Endodermal cell (in vitro differentiated cells): Measurements from ENCODE around the gene OCA2. TPM values are rescaled to one million over a fixed set of nuclear protein-coding genes. Genes with fewer than 3 reads are reported as not detected.

ENCODE experiments used
- DNase-seq: peaks from one replicate; pipeline ENCODE4 v3.0.0-alpha.2; 2017
- H3K27ac ChIP-seq: 2 replicates; pipeline ENCODE4 v1.5.1; 2013; ENCODE audit warnings: mild to moderate bottlenecking, low read depth, low read length, moderate library complexity
- H3K27me3 ChIP-seq: 2 replicates; pipeline ENCODE4 v1.6.1; 2013; ENCODE audit warnings: mild to moderate bottlenecking, low read length, moderate library complexity; ENCODE audit not compliant: insufficient read depth, control insufficient read depth, poor library complexity, severe bottlenecking
- H3K36me3 ChIP-seq: 2 replicates; pipeline ENCODE4 v1.7.0; 2013; ENCODE audit warnings: mild to moderate bottlenecking, low read length, moderate library complexity; ENCODE audit not compliant: control insufficient read depth, insufficient read depth
- H3K4me1 ChIP-seq: one replicate; pipeline ENCODE4 v1.7.0; 2013; ENCODE audit warnings: low read length; ENCODE audit not compliant: control insufficient read depth, insufficient read depth
- H3K4me3 ChIP-seq: 2 replicates; pipeline ENCODE4 v1.5.1; 2013; ENCODE audit warnings: mild to moderate bottlenecking, low read length, moderate library complexity
- H3K9ac ChIP-seq: 2 replicates; pipeline ENCODE4 v1.6.1; 2013; ENCODE audit warnings: mild to moderate bottlenecking, low read length, moderate library complexity; ENCODE audit not compliant: poor library complexity, severe bottlenecking; ENCODE audit errors: extremely low read depth
- H3K9me3 ChIP-seq: 2 replicates; pipeline ENCODE4 v1.6.1; 2013; ENCODE audit warnings: mild to moderate bottlenecking, low read length, moderate library complexity; ENCODE audit not compliant: control insufficient read depth
- H3K27ac Mint-ChIP-seq: 2 replicates; pipeline ENCODE4 v1.8.0; 2020; ENCODE audit warnings: mixed read lengths
- H3K27me3 Mint-ChIP-seq: 2 replicates; pipeline ENCODE4 v1.8.0; 2021; ENCODE audit warnings: mild to moderate bottlenecking, mixed read lengths; ENCODE audit not compliant: insufficient read depth
- H3K36me3 Mint-ChIP-seq: 2 replicates; pipeline ENCODE4 v1.8.0; 2020; ENCODE audit warnings: low read depth, mixed read lengths
- H3K4me1 Mint-ChIP-seq: 2 replicates; pipeline ENCODE4 v1.8.0; 2020; ENCODE audit warnings: mixed read lengths
- H3K4me3 Mint-ChIP-seq: 2 replicates; pipeline ENCODE4 v1.8.0; 2020; ENCODE audit warnings: mild to moderate bottlenecking, moderate library complexity, mixed read lengths
- H3K9me3 Mint-ChIP-seq: 2 replicates; pipeline ENCODE4 v1.8.0; 2020; ENCODE audit warnings: mild to moderate bottlenecking, mixed read lengths
- CTCF ChIP-seq: fragments of 200-600 bp; sonication (generic); conservative IDR thresholded peaks from 2 replicates; pipeline ENCODE4 v1.5.0; 2021; ENCODE audit warnings: antibody characterized with exemption, mild to moderate bottlenecking
- WGBS, 2 experiments: methylation state at CpG; one replicate each; pipeline versions ENCODE4 v1.1.5 to v1.1.7; 2013; ENCODE audit warnings: missing lambda C conversion rate in 2 of 2, mixed read lengths in 1 of 2; ENCODE audit not compliant: insufficient coverage in 1 of 2, insufficient read length in 1 of 2; 5-methylcytosine and 5-hydroxymethylcytosine counted together
- total RNA-seq, 2 donors: library from RNA; stranded (reverse); fragmentation: NEBNext Ultra II Directional in 1 of 2; extraction: Animal tissue kit (Norgen Biotek cat#: 25700) in 1 of 2; gene quantifications; 2 replicates in 1 of 2; 3 replicates in 1 of 2; pipeline ENCODE4 v1.2.1, GENCODE V29; 2021

OCA2 gene
- total RNA-seq, 2 donors from 2014 or later = 0.29 to 0.84 TPM

- Histone ChIP-seq H3K36me3 (no peaks in the 10 kb centered on the region), H3K4me1 (peaks cover 5% of the 10 kb centered on the region), H3K4me3 (no peak overlapping the region), H3K27me3 (no peaks in the 10 kb centered on the region), H3K27ac (no peak overlapping the region), H3K9me3 (no peaks in the 10 kb centered on the region), H3K9ac (no peak overlapping the region)
- DNase-seq = no peak
- H3K36me3 Mint-ChIP-seq = no peaks in the 10 kb centered on the region
- TF ChIP-seq CTCF = no peak
- peaks cover 6% of the 10 kb centered on the region for H3K4me1 Mint-ChIP-seq
- 93 to 94% methylated on average over 4 to 8 of the region's 8 CpGs for WGBS, 2 experiments
- H3K4me3 Mint-ChIP-seq = no peak overlapping the region
- no peaks in the 10 kb centered on the region for H3K9me3 Mint-ChIP-seq
- no peak overlapping the region for H3K27ac Mint-ChIP-seq
- H3K27me3 Mint-ChIP-seq = no peaks in the 10 kb centered on the region
Observed at GRCh38 chr15:27743638-27744037, 355.5 kb downstream of the OCA2 start.

- Mint-ChIP-seq H3K36me3 (no peaks in the 10 kb centered on the region), H3K4me1 (peaks cover 6% of the 10 kb centered on the region), H3K27me3 (no peaks in the 10 kb centered on the region), H3K4me3 (no peak overlapping the region), H3K27ac (no peak overlapping the region), H3K9me3 (no peaks in the 10 kb centered on the region)
- H3K4me3 ChIP-seq = no peak overlapping the region
- no peak overlapping the region for H3K27ac ChIP-seq
- no peak for DNase-seq
- peaks cover 5% of the 10 kb centered on the region for H3K4me1 ChIP-seq
- no peak for TF ChIP-seq CTCF
- H3K36me3 ChIP-seq = no peaks in the 10 kb centered on the region
- no peaks in the 10 kb centered on the region for H3K9me3 ChIP-seq
- no peaks in the 10 kb centered on the region for H3K27me3 ChIP-seq
- no peak overlapping the region for H3K9ac ChIP-seq
- 96 to 99% methylated on average over 14 to 16 of the region's 16 CpGs for WGBS, 2 experiments
Observed at GRCh38 chr15:27742751-27743477, 356.2 kb downstream of the OCA2 start.

- H3K27ac Mint-ChIP-seq = no peak overlapping the region
- no peak for DNase-seq
- no peaks in the 10 kb centered on the region for H3K27me3 Mint-ChIP-seq
Observed at GRCh38 chr15:27741226-27741860, 357.8 kb downstream of the OCA2 start.

More at GRCh38 chr15:27741226-27741860, 357.8 kb downstream of the OCA2 start:
- TF ChIP-seq CTCF = no peak
- no peaks in the 10 kb centered on the region for H3K9me3 ChIP-seq
- no peak overlapping the region for H3K27ac ChIP-seq
- peaks cover 5% of the 10 kb centered on the region for H3K4me1 ChIP-seq
- no peaks in the 10 kb centered on the region for H3K36me3 ChIP-seq
- no peak overlapping the region for H3K9ac ChIP-seq
- WGBS, 2 experiments = 80 to 94% methylated on average over 5 to 8 of the region's 8 CpGs
- Mint-ChIP-seq H3K36me3 (no peaks in the 10 kb centered on the region), H3K4me3 (no peak overlapping the region), H3K4me1 (peaks cover 6% of the 10 kb centered on the region), H3K9me3 (peaks cover 2% of the 10 kb centered on the region)
- no peaks in the 10 kb centered on the region for H3K27me3 ChIP-seq
- no peak overlapping the region for H3K4me3 ChIP-seq
